Measurements from ENCODE around the gene DENND1B. TPM values are rescaled to one million over a fixed set of nuclear protein-coding genes. Genes with fewer than 3 reads are reported as not detected.

Gene DENND1B
- total and polyA plus RNA-seq, 2 donors (not counting 1 experiment from before 2014, with no cell fraction given): 4.3 to 25.4 TPM

DNA sequence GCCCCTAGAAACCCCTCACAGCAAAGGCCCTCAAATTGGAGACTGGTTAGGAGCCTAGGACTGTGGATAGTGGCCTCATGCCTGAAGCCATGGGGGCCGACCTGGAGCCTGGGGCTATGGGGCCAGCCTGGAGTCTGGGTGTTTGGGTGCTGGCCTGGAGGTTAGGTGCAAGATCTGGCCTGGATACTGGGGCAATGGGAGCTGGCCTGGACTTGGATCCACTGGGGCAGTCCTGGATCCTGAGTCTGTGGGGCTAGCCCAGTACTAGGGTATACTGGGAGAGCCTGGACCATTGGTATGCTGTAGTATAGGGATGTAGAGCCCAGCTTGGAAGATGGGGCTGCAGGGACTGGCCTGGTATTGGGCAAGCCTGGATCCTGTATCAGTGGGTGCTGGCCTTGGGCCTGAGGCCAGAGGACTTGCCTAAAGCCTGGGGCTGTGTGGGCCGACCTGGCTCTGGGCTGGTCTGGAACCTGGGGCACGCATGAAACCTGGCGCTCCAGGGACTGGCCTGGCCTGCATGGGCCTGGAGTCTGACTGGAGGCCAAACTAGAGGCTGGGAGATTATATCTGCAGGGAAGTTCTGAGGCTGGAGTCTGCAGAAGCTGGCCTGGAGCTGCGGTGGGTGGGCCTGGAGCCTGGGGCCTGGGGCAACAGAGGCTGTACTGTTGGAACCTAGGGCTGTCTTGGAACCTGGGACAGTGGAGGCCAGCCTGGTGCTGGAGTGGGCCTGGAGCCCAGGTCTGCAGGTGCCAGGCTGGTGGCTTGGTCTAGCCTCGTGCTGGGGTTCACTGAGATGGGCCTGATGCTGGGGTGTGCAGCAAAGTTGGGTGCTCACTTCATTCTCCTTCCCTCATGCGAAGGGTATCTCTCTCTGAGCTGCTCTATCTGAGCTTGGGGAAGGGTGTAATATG is 12.6 kb upstream of the DENND1B start:
- no peak overlapping the region for H3K27ac ChIP-seq (ENCODE audit: low read length in 2 of 2)
- no peak overlapping the region for H3K9ac ChIP-seq (ENCODE audit: low read length)
- H3K36me3 ChIP-seq (replicated peaks in 1 of 2; ENCODE audit: control extremely low read depth in 1 of 2, control insufficient read depth in 1 of 2, extremely low read depth in 1 of 2, insufficient read depth in 2 of 2, low read length in 1 of 2): no peaks in the 10 kb centered on the region
- TF ChIP-seq EZH2 (IDR thresholded peaks at IDR 0.05; ENCODE audit: borderline replicate concordance, insufficient read depth, low read depth, low read length, poor library complexity, severe bottlenecking): no peak
- TF ChIP-seq, protein P1, sequence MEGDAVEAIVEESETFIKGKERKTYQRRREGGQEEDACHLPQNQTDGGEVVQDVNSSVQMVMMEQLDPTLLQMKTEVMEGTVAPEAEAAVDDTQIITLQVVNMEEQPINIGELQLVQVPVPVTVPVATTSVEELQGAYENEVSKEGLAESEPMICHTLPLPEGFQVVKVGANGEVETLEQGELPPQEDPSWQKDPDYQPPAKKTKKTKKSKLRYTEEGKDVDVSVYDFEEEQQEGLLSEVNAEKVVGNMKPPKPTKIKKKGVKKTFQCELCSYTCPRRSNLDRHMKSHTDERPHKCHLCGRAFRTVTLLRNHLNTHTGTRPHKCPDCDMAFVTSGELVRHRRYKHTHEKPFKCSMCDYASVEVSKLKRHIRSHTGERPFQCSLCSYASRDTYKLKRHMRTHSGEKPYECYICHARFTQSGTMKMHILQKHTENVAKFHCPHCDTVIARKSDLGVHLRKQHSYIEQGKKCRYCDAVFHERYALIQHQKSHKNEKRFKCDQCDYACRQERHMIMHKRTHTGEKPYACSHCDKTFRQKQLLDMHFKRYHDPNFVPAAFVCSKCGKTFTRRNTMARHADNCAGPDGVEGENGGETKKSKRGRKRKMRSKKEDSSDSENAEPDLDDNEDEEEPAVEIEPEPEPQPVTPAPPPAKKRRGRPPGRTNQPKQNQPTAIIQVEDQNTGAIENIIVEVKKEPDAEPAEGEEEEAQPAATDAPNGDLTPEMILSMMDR (IDR thresholded peaks at IDR 0.05): no peak
- ChIA-PET POLR2A (no interaction called here), CTCF (no interaction called here)
- H3K79me2 ChIP-seq (ENCODE audit: control insufficient read depth, insufficient read depth, low read length): no peaks in the 10 kb centered on the region
- H3K9me3 ChIP-seq (ENCODE audit: control extremely low read depth in 1 of 3, control insufficient read depth in 2 of 3, insufficient read depth in 1 of 3, low read length in 2 of 3): no peaks in the 10 kb centered on the region
- Mint-ChIP-seq H3K27me3 (no peaks in the 10 kb centered on the region), H3K4me3 (no peak overlapping the region), H3K9me3 (ENCODE audit: insufficient read depth) (no peaks in the 10 kb centered on the region), H3K4me1 (peaks cover 3% of the 10 kb centered on the region), H3K27ac (no peak overlapping the region)
- H3K4me1 ChIP-seq (ENCODE audit: control insufficient read depth in 2 of 2, insufficient read depth in 2 of 2, low read length in 2 of 2): no peaks in the 10 kb centered on the region
- H3K27me3 ChIP-seq (replicated peaks in 1 of 4; ENCODE audit: control extremely low read depth in 1 of 4, control insufficient read depth in 3 of 4, insufficient read depth in 4 of 4, low read length in 3 of 4): no peaks in the 10 kb centered on the region
- H3K4me2 ChIP-seq (replicated peaks; ENCODE audit: low read depth, low read length, poor library complexity, severe bottlenecking): no peak overlapping the region
- ATAC-seq (ENCODE audit: low read depth) (no peak), DNase-seq (no peak)
- H4K20me1 ChIP-seq (ENCODE audit: control insufficient read depth, insufficient read depth, low read length, poor library complexity, severe bottlenecking): no peaks in the 10 kb centered on the region
- intact Hi-C loops (cut with micrococcal nuclease): no loop called here
- H2AFZ ChIP-seq (ENCODE audit: insufficient read depth, low read depth, low read length, poor library complexity, severe bottlenecking): no peak overlapping the region
- 98% methylated on average over 5 of the region's 7 CpGs for WGBS (ENCODE audit: insufficient coverage)
- no peak overlapping the region for H3K4me3 ChIP-seq (ENCODE audit: control extremely low read depth in 1 of 5, extremely low read depth in 1 of 5, insufficient read depth in 1 of 5, low read depth in 2 of 5, low read length in 4 of 5)

GRCh38 chr1:197787056-197787455 is 11.8 kb upstream of the DENND1B start:
- H3K79me2 ChIP-seq (ENCODE audit: control insufficient read depth, insufficient read depth, low read length): no peaks in the 10 kb centered on the region
- no peaks in the 10 kb centered on the region for H3K9me3 Mint-ChIP-seq (ENCODE audit: insufficient read depth)
- no peak overlapping the region for H3K27ac Mint-ChIP-seq
- no peaks in the 10 kb centered on the region for H3K36me3 ChIP-seq (replicated peaks in 1 of 2; ENCODE audit: control extremely low read depth in 1 of 2, control insufficient read depth in 1 of 2, extremely low read depth in 1 of 2, insufficient read depth in 2 of 2, low read length in 1 of 2)
- no peaks in the 10 kb centered on the region for H3K27me3 Mint-ChIP-seq
- no peaks in the 10 kb centered on the region for H3K9me3 ChIP-seq (ENCODE audit: control extremely low read depth in 1 of 3, control insufficient read depth in 2 of 3, insufficient read depth in 1 of 3, low read length in 2 of 3)
- no peak overlapping the region for H3K9ac ChIP-seq (ENCODE audit: low read length)
- H4K20me1 ChIP-seq (ENCODE audit: control insufficient read depth, insufficient read depth, low read length, poor library complexity, severe bottlenecking): no peaks in the 10 kb centered on the region
- no peak overlapping the region for H3K4me3 ChIP-seq (ENCODE audit: control extremely low read depth in 1 of 5, extremely low read depth in 1 of 5, insufficient read depth in 1 of 5, low read depth in 2 of 5, low read length in 4 of 5)
- no peak for TF ChIP-seq EZH2 (IDR thresholded peaks at IDR 0.05; ENCODE audit: borderline replicate concordance, insufficient read depth, low read depth, low read length, poor library complexity, severe bottlenecking)
- TF ChIP-seq, protein P1 (IDR thresholded peaks at IDR 0.05): no peak
- H3K27me3 ChIP-seq (replicated peaks in 1 of 4; ENCODE audit: control extremely low read depth in 1 of 4, control insufficient read depth in 3 of 4, insufficient read depth in 4 of 4, low read length in 3 of 4): no peaks in the 10 kb centered on the region
- ChIA-PET POLR2A (no interaction called here), CTCF (no interaction called here)
- DNase-seq (no peak), ATAC-seq (ENCODE audit: low read depth) (no peak)
- no peaks in the 10 kb centered on the region for H3K4me1 ChIP-seq (ENCODE audit: control insufficient read depth in 2 of 2, insufficient read depth in 2 of 2, low read length in 2 of 2)
- H2AFZ ChIP-seq (ENCODE audit: insufficient read depth, low read depth, low read length, poor library complexity, severe bottlenecking): no peak overlapping the region
- peaks cover 9% of the 10 kb centered on the region for H3K4me1 Mint-ChIP-seq
- H3K4me2 ChIP-seq (replicated peaks; ENCODE audit: low read depth, low read length, poor library complexity, severe bottlenecking): no peak overlapping the region
- 100% methylated on average over 1 of the region's 3 CpGs for WGBS (ENCODE audit: insufficient coverage)
- no peak overlapping the region for H3K27ac ChIP-seq (ENCODE audit: low read length in 2 of 2)
- no peak overlapping the region for H3K4me3 Mint-ChIP-seq
- intact Hi-C loops (cut with micrococcal nuclease): no loop called here
